T-cell (primary cell): ENCODE measurements around the gene APMAP. TPM values are rescaled to one million over a fixed set of nuclear protein-coding genes. Genes with fewer than 3 reads are reported as not detected.
A peak's percentile ranks its signal among the peaks of the same experiment; 100 is the strongest.
"Not testable (repeated sequence)": the region's sequence is repeated elsewhere in the genome, so short reads cannot be mapped to it uniquely, and the experiment has no call there.

ENCODE experiments used
- ATAC-seq, 4 experiments: fragments of 200-7000 bp in 3 of 4; fragments of 150-1000 bp in 1 of 4; cut with Tn5 transposase; replicated peaks in 1 of 4; 1 replicate in 3 of 4; 2 replicates in 1 of 4; pipeline ENCODE4 v1.10.0; 2021; ENCODE audit warnings: moderate library complexity in 3 of 4, mild to moderate bottlenecking in 2 of 4, moderate number of reproducible peaks in 1 of 4
- CTCF ChIA-PET, 2 donors: fragments of 300-600 bp; sonication (Branson Sonifier 250); formaldehyde crosslinking; loops; one replicate each; lab custom pipeline; 2022; ENCODE audit warnings: antibody characterized with exemption in 2 of 2; lab: Charles Lee
- POLR2A ChIA-PET, 2 donors: fragments of 300-600 bp; sonication (Branson Sonifier 250); formaldehyde crosslinking; loops; one replicate each; lab custom pipeline; 2022; ENCODE audit warnings: antibody characterized with exemption in 2 of 2; lab: Charles Lee
- DNase-seq, 35 experiments: peaks; one replicate each; pipeline versions ENCODE4 v3.0.0 to v3.0.0-alpha.2; 2013 to 2023
- H3K27ac ChIP-seq: one replicate; pipeline ENCODE4 v1.5.1; 2013; ENCODE audit warnings: low read length
- H3K27me3 ChIP-seq, 2 experiments: replicated peaks in 1 of 2; 1 replicate in 1 of 2; 2 replicates in 1 of 2; pipeline versions ENCODE4 v1.6.1 to v1.7.0; 2013; ENCODE audit warnings: low read length in 1 of 2, mixed read lengths in 1 of 2; ENCODE audit not compliant: control insufficient read depth in 2 of 2, insufficient read depth in 2 of 2; ENCODE audit errors: extremely low read depth in 1 of 2
- H3K36me3 ChIP-seq, 2 donors: 1 replicate in 1 of 2; 2 replicates in 1 of 2; pipeline versions ENCODE4 v1.6.1 to v1.7.0; 2013; ENCODE audit warnings: low read length in 1 of 2; ENCODE audit not compliant: control insufficient read depth in 2 of 2, insufficient read depth in 1 of 2; ENCODE audit errors: extremely low read depth in 1 of 2
- H3K4me1 ChIP-seq, 2 experiments: 1 replicate in 1 of 2; 2 replicates in 1 of 2; pipeline versions ENCODE4 v1.6.1 to v1.7.0; 2013; ENCODE audit warnings: low read length in 2 of 2, mixed read lengths in 1 of 2; ENCODE audit not compliant: insufficient read depth in 2 of 2, control insufficient read depth in 1 of 2; ENCODE audit errors: extremely low read depth in 1 of 2
- H3K4me3 ChIP-seq, 2 donors: 1 replicate in 1 of 2; 2 replicates in 1 of 2; pipeline versions ENCODE4 v1.5.1 to v1.7.0; 2013; ENCODE audit warnings: mild to moderate bottlenecking in 2 of 2, low read length in 1 of 2, moderate library complexity in 1 of 2; ENCODE audit not compliant: control insufficient read depth in 1 of 2; ENCODE audit errors: extremely low read depth in 1 of 2
- H3K9me3 ChIP-seq: 2 replicates; pipeline ENCODE4 v1.7.0; 2013
- H3K27ac Mint-ChIP-seq, 2 donors: one replicate each; pipeline ENCODE4 v1.8.0; 2020 to 2021; ENCODE audit warnings: mild to moderate bottlenecking in 2 of 2, mixed read lengths in 2 of 2
- H3K27me3 Mint-ChIP-seq, 2 donors: one replicate each; pipeline ENCODE4 v1.8.0; 2021 to 2022; ENCODE audit warnings: mixed read lengths in 2 of 2
- H3K36me3 Mint-ChIP-seq: one replicate; pipeline ENCODE4 v1.8.0; 2021; ENCODE audit warnings: mixed read lengths
- H3K4me1 Mint-ChIP-seq, 3 donors: one replicate each; pipeline ENCODE4 v1.8.0; 2020 to 2022; ENCODE audit warnings: mixed read lengths in 3 of 3, mild to moderate bottlenecking in 1 of 3
- H3K4me3 Mint-ChIP-seq, 3 donors: one replicate each; pipeline ENCODE4 v1.8.0; 2020 to 2022; ENCODE audit warnings: mild to moderate bottlenecking in 3 of 3, mixed read lengths in 3 of 3, moderate library complexity in 3 of 3
- H3K9me3 Mint-ChIP-seq, 3 donors: one replicate each; pipeline ENCODE4 v1.8.0; 2020 to 2022; ENCODE audit warnings: mixed read lengths in 3 of 3
- WGBS: methylation state at CpG from one replicate; pipeline ENCODE4 v1.1.5; 2013; ENCODE audit warnings: missing lambda C conversion rate; ENCODE audit not compliant: insufficient coverage; 5-methylcytosine and 5-hydroxymethylcytosine counted together
- total RNA-seq, 35 experiments: library from RNA in 6 of 35; stranded (reverse) in 6 of 35; fragments of 120-200 nt in 1 of 35; gene quantifications; one replicate each; pipeline versions ENCODE4 v1.2.1 to v1.2.4 and lab custom pipeline; 2013 to 2026

Gene APMAP
- total RNA-seq, 5 donors from 2014 or later (not counting 1 experiment from before 2014, with no cell fraction given), result 32.2 to 53.0 (median 49.8) TPM

DNA sequence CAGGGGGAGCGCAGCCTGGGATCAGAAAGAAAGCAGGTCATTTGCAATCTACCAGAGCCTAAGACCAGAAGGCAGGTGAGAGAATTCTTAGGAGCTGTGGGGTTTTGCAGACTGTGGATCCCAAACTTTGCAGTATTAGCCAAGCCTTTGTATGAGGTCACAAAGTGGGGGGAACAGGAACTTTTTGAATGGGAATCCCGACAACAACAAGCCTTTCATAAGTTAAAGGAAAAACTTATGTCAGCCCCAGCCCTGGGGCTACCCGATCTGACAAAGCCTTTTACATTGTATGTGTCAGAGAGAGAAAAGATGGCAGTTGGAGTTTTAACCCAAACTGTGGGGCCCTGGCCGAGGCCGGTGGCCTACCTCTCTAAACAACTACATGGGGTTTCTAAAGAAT is 63.3 kb downstream of the APMAP start:
- not testable (repeated sequence) for H3K4me3 Mint-ChIP-seq, ATAC-seq
- CTCF ChIA-PET, result interaction anchor here in 1 of 2 donors (1.4 kb wide), 1 partner anchor 32 kb away, joined by 4 read pairs; no protein-coding TSS in a partner anchor

DNA sequence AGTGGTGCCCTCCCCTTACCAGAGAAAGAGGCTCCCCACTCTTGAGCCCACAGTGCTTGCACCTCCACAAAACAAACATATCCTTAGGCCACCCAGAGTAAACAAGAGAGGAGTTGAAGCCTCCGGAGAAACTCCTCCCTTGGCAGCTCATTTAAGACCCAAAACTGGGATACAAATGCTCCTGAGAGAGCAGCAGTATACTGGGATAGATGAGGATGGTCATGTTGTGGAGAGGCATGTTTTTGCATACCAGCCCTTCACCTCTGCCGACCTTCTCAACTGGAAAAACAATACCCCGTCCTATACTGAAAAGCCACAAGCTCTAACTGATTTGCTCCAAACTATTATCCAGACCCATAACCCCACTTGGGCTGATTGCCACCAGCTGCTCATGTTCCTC is 71.8 kb downstream of the APMAP start:
- H3K4me1 Mint-ChIP-seq, POLR2A ChIA-PET, CTCF ChIA-PET, H3K27ac Mint-ChIP-seq, H3K4me3 ChIP-seq, H3K4me3 Mint-ChIP-seq, H3K27ac ChIP-seq, H3K9me3 Mint-ChIP-seq, ATAC-seq, DNase-seq, H3K36me3 ChIP-seq, H3K36me3 Mint-ChIP-seq, H3K9me3 ChIP-seq: not testable (repeated sequence)
- no CpG with 5 or more reads among the region's 3 CpGs for WGBS
- peaks cover 0 to 13% of the 10 kb centered on the region in 2 donors for H3K27me3 Mint-ChIP-seq
- Histone ChIP-seq H3K4me1 (peaks cover 0 to 11% of the 10 kb centered on the region in 2 experiments), H3K27me3 (peaks cover 0 to 17% of the 10 kb centered on the region in 2 experiments)

More for the DNA sequence above, 63.3 kb downstream of the APMAP start:
- H3K27ac ChIP-seq, H3K36me3 Mint-ChIP-seq, H3K36me3 ChIP-seq, H3K9me3 ChIP-seq, POLR2A ChIA-PET, DNase-seq, H3K9me3 Mint-ChIP-seq, H3K27ac Mint-ChIP-seq, H3K4me3 ChIP-seq, H3K27me3 ChIP-seq, H3K27me3 Mint-ChIP-seq: not testable (repeated sequence)
- peaks cover 17 to 28% of the 10 kb centered on the region in 2 experiments for H3K4me1 ChIP-seq
- peaks cover 26 to 32% (median 31%) of the 10 kb centered on the region in 3 donors for H3K4me1 Mint-ChIP-seq
- WGBS, result 100% methylated on average over 1 of the region's 5 CpGs

DNA sequence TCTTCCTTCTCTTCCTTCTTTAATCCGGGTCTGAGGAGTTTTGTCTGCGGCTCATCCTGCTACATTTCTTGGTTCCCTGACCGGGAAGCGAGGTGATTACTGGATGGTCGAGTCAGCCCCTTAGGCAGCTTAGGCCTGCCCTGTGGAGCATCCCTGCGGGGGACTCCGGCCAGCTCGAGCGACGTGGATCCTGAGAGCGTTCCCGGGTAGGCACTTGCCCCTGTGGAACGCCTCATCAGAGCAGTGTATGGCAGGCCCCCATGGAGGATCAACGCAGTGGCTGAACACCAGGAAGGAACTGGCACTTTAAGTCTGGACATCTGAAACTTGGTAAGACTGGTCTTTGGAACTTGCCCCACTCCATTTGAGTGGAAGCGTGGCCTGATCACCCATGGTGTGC is 72.9 kb downstream of the APMAP start:
- H3K4me1 Mint-ChIP-seq, H3K4me3 Mint-ChIP-seq, H3K9me3 Mint-ChIP-seq, H3K4me3 ChIP-seq, H3K27ac Mint-ChIP-seq, DNase-seq, H3K36me3 Mint-ChIP-seq, H3K9me3 ChIP-seq, ATAC-seq, H3K27ac ChIP-seq, POLR2A ChIA-PET, H3K36me3 ChIP-seq: not testable (repeated sequence)
- 96% methylated on average over 14 of the region's 15 CpGs for WGBS
- CTCF ChIA-PET, result interaction anchor here (0.6 to 1.2 kb wide), 2 partner anchors 822 to 981 kb away, joined by 4 to 5 read pairs; no protein-coding TSS in a partner anchor
- H3K4me1 ChIP-seq, result peaks cover 0 to 11% of the 10 kb centered on the region in 2 experiments
- peaks cover 0 to 17% of the 10 kb centered on the region in 2 experiments for H3K27me3 ChIP-seq
- H3K27me3 Mint-ChIP-seq, result peaks cover 0 to 13% of the 10 kb centered on the region in 2 donors

DNA sequence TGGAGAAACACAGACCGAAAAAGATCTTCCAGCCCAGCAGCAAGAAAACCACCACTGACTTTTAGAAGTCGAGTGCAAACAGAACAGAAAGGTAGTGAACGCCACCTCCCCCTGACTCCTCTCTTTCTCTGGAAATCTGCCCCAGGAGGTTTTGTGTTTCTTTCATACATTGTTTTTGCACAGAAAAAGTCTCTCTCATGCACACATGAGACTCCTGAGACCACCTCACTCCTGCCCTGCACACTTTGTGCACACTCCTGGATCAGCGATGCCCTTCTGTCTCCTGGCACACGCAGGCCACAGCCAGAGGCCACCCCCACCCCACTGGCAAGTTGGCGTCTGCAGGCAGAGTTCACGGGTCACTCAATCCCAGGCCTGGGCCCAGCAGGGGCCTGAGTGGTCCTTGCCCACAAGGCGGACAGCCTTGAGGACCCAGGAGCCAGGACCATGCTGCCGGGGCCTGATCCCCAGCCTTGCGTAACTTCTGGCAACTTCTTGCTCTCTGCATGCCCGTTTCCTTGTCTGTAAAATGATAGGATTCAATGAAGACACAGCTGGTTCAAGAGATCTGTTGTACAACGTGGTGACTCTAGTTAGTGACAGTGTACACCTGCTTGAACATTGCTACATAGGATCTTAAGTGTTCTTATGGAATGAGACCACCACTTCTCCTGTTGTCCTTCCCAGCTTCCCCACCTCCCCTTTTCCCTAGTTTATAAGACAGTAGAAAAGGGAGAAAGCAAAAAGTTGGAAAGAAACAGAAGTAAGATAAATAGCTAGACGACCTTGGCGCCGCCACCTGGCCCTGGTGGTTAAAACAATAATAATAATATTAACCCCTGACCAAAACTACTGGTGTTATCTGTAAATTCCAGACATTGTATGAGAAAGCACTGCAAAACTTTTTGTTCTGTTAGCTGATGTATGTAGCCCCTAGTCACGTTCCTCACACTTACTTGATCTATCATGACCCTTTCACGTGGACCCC is 73.7 kb downstream of the APMAP start:
- Histone ChIP-seq H3K36me3 (no peaks in the 10 kb centered on the region), H3K27ac (no peak overlapping the region), H3K4me1 (peaks cover 0 to 11% of the 10 kb centered on the region in 2 experiments), H3K4me3 (no peak overlapping the region), H3K27me3 (peaks cover 0 to 17% of the 10 kb centered on the region in 2 experiments), H3K9me3 (no peaks in the 10 kb centered on the region)
- POLR2A ChIA-PET, result no interaction called here
- H3K27me3 Mint-ChIP-seq, result peaks cover 0 to 13% of the 10 kb centered on the region in 2 donors
- no peak overlapping the region for H3K27ac Mint-ChIP-seq
- DNase-seq (no peak), ATAC-seq (no peak)
- peak overlapping the region in 1 of 3 donors; percentile 5 for H3K4me3 Mint-ChIP-seq
- H3K36me3 Mint-ChIP-seq, result peaks cover 6% of the 10 kb centered on the region
- 68% methylated on average over 9 of the region's 17 CpGs for WGBS
- peaks cover 5 to 8% (median 7%) of the 10 kb centered on the region in 3 donors for H3K4me1 Mint-ChIP-seq
- H3K9me3 Mint-ChIP-seq, result peaks cover 0 to 2% (median 0%) of the 10 kb centered on the region in 3 donors
- CTCF ChIA-PET, result interaction anchor here (0.6 to 1.3 kb wide), 5 partner anchors 13 to 981 kb away, joined by 3 to 5 read pairs (median 3); no protein-coding TSS in a partner anchor

DNA sequence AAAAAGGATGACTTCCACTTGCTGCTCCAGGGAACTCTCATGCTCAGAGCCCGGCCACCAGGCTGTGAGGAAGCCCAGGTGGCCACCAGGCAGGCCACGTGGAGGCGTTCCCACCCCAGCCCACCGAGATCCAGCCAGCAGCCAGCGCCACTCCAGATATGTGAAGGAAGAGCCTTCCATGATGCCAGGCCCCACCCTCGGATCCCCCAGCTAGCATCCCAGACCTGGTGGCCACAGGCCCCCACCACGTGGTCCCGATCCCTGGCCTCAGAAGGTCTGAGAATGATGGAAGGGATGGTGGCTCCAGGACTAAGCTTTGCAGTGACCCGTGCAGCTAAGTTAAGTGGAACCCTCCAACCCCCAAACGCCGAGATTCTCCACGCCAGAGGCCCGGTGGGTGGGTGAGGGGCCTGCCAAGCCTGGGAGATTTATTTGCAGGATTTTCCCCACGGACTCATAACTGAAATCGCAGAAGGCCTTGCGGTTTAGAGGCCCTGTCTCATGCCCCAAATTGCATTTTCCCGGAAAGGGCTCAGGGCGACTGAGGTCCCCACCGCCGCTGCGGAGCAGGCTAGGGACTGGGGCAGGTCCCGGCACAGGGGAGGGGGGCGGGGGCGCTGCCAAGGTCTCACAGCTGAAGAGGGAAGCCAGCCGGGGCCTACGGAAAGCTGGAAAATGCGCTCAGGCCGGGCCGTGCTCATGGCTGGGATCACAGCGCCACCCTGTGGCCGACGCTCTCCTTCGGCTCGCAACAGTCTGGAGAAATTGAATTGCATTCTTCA is 74.6 kb downstream of the APMAP start:
- Mint-ChIP-seq H3K4me1 (peaks cover 5 to 8% (median 7%) of the 10 kb centered on the region in 3 donors), H3K9me3 (peaks cover 0 to 2% (median 0%) of the 10 kb centered on the region in 3 donors), H3K27me3 (peaks cover 0 to 13% of the 10 kb centered on the region in 2 donors), H3K27ac (no peak overlapping the region), H3K4me3 (peak overlapping the region in 1 of 3 donors; percentile 5), H3K36me3 (peaks cover 6% of the 10 kb centered on the region)
- Histone ChIP-seq H3K4me3 (no peak overlapping the region), H3K9me3 (no peaks in the 10 kb centered on the region), H3K27ac (no peak overlapping the region), H3K27me3 (peaks cover 0 to 19% of the 10 kb centered on the region in 2 experiments), H3K4me1 (peaks cover 0 to 11% of the 10 kb centered on the region in 2 experiments), H3K36me3 (no peaks in the 10 kb centered on the region)
- DNase-seq (peak in 28 of 35 experiments; percentile 7 to 79 (median 32)), ATAC-seq (peak in 3 of 4 experiments; percentile 38 to 66 (median 63))
- 31% methylated on average over 26 of the region's 34 CpGs for WGBS
- POLR2A ChIA-PET, result no interaction called here
- CTCF ChIA-PET, result interaction anchor here (0.6 to 1.3 kb wide), 5 partner anchors 14 to 981 kb away, joined by 3 to 5 read pairs (median 3); no protein-coding TSS in a partner anchor
